ENCODE results near the gene LCP1. TPM values are rescaled to one million over a fixed set of nuclear protein-coding genes. Genes with fewer than 3 reads are reported as not detected.

Gene LCP1
- polyA plus RNA-seq, 1 of the 3 experiments (the other 2 are of a cell fraction): 0.03 TPM

DNA sequence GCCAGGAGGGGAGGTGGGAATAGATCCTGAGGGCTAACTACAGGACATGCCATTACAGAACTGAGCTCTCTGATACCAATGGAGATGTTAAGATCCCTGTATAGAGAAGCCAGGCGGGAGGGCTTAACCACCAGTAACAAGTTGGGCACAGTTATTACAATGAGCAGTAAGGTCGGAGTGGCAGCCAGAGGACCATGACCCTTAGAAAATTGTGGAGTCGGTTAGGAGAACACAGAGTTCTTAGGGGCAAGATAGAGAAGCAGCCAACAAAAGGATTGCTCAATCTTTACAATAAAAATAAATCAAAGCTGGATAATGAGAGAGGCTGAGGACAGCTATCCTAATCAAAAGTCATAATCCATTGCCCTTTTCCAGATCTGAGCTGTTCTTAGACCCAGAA lies 87.5 kb downstream of the LCP1 start:
- Histone ChIP-seq H3K27me3 (ENCODE audit: insufficient read depth) (no peaks in the 10 kb centered on the region; the same call in 1 of the 2 replicates), H3K79me2 (ENCODE audit: insufficient read depth) (no peaks in the 10 kb centered on the region), H3K9ac (no peak overlapping the region), H3F3A (replicated peaks; ENCODE audit: insufficient read depth) (no peaks in the 10 kb centered on the region), H3K36me3 (replicated peaks in 1 of 2; ENCODE audit: control insufficient read depth in 1 of 2, insufficient read depth in 2 of 2, low read length in 1 of 2) (no peaks in the 10 kb centered on the region), H3K4me2 (no peak overlapping the region), H3K4me3 (ENCODE audit: low read depth in 2 of 2, low read length in 1 of 2) (no peak overlapping the region), H3K9me2 (no peaks in the 10 kb centered on the region), H3K27ac (ENCODE audit: low read depth in 2 of 2, low read length in 1 of 2) (no peak overlapping the region), H2AFZ (ENCODE audit: low read depth) (no peak overlapping the region), H3K4me1 (ENCODE audit: control insufficient read depth in 1 of 2, insufficient read depth in 2 of 2, low read depth in 1 of 2, low read length in 1 of 2) (no peaks in the 10 kb centered on the region; a peak in 1 of 4 replicates), H4K20me1 (ENCODE audit: insufficient read depth) (no peaks in the 10 kb centered on the region), H3K9me3 (no peaks in the 10 kb centered on the region)
- ChIA-PET CTCF (interaction anchor here (0.9 to 2.3 kb wide), 5 partner anchors 9 to 66 kb away, joined by 3 to 5 read pairs (median 3); no protein-coding TSS in a partner anchor), POLR2A (no interaction called here)
- 20% methylated on average over 2 of the region's 3 CpGs for whole genome bisulfite sequencing (ENCODE audit: low lambda C conversion rate)
- DNase-seq: no peak
- no peak for TF ChIP-seq JUND (IDR thresholded peaks at IDR 0.05)
- TF ChIP-seq, protein P1, sequence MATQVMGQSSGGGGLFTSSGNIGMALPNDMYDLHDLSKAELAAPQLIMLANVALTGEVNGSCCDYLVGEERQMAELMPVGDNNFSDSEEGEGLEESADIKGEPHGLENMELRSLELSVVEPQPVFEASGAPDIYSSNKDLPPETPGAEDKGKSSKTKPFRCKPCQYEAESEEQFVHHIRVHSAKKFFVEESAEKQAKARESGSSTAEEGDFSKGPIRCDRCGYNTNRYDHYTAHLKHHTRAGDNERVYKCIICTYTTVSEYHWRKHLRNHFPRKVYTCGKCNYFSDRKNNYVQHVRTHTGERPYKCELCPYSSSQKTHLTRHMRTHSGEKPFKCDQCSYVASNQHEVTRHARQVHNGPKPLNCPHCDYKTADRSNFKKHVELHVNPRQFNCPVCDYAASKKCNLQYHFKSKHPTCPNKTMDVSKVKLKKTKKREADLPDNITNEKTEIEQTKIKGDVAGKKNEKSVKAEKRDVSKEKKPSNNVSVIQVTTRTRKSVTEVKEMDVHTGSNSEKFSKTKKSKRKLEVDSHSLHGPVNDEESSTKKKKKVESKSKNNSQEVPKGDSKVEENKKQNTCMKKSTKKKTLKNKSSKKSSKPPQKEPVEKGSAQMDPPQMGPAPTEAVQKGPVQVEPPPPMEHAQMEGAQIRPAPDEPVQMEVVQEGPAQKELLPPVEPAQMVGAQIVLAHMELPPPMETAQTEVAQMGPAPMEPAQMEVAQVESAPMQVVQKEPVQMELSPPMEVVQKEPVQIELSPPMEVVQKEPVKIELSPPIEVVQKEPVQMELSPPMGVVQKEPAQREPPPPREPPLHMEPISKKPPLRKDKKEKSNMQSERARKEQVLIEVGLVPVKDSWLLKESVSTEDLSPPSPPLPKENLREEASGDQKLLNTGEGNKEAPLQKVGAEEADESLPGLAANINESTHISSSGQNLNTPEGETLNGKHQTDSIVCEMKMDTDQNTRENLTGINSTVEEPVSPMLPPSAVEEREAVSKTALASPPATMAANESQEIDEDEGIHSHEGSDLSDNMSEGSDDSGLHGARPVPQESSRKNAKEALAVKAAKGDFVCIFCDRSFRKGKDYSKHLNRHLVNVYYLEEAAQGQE (IDR thresholded peaks at IDR 0.05; ENCODE audit: low read depth, low read length): no peak
- TF ChIP-seq CHD2 (IDR thresholded peaks at IDR 0.05; ENCODE audit: low read length, partially characterized antibody): no peak
- TF ChIP-seq, protein P2, sequence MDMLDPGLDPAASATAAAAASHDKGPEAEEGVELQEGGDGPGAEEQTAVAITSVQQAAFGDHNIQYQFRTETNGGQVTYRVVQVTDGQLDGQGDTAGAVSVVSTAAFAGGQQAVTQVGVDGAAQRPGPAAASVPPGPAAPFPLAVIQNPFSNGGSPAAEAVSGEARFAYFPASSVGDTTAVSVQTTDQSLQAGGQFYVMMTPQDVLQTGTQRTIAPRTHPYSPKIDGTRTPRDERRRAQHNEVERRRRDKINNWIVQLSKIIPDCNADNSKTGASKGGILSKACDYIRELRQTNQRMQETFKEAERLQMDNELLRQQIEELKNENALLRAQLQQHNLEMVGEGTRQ (IDR thresholded peaks at IDR 0.05; ENCODE audit: borderline replicate concordance, low read depth, low read length): no peak
- TF ChIP-seq FOSL2 (IDR thresholded peaks at IDR 0.05; ENCODE audit: borderline replicate concordance, low read depth): no peak
- TF ChIP-seq POLR2AphosphoS5 (IDR thresholded peaks at IDR 0.05; ENCODE audit: low read depth, low read length): no peak
- TF ChIP-seq TAF1 (IDR thresholded peaks at IDR 0.05; ENCODE audit: borderline replicate concordance, low read depth, low read length): no peak
- no peak for TF ChIP-seq MEF2A (IDR thresholded peaks at IDR 0.05; ENCODE audit: borderline replicate concordance, low read depth)
- TF ChIP-seq RFX5 (IDR thresholded peaks at IDR 0.05; ENCODE audit: low read length): no peak
- TF ChIP-seq RAD21 (IDR thresholded peaks at IDR 0.05; ENCODE audit: low read length): no peak
- TF ChIP-seq ELF1 (IDR thresholded peaks at IDR 0.05): no peak
- no peak for TF ChIP-seq TCF12 (IDR thresholded peaks at IDR 0.05)
- TF ChIP-seq NRF1 (IDR thresholded peaks at IDR 0.05; ENCODE audit: low read depth, low read length): no peak
- TF ChIP-seq RXRA (IDR thresholded peaks at IDR 0.05; ENCODE audit: borderline replicate concordance, low read depth): no peak
- TF ChIP-seq, protein P3, sequence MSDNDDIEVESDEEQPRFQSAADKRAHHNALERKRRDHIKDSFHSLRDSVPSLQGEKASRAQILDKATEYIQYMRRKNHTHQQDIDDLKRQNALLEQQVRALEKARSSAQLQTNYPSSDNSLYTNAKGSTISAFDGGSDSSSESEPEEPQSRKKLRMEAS (IDR thresholded peaks at IDR 0.05; ENCODE audit: low read depth): no peak
- no peak for TF ChIP-seq RCOR1 (IDR thresholded peaks at IDR 0.05; ENCODE audit: low read length)
